Spleen (tissue), 11 donors: ENCODE measurements around the gene PIMREG. TPM values are rescaled to one million over a fixed set of nuclear protein-coding genes. Genes with fewer than 3 reads are reported as not detected.

Experiments
- DNase-seq: peaks from one replicate; pipeline ENCODE4 v3.0.0-alpha.2; 2020
- H3K27ac ChIP-seq, 8 donors: fragments of 200-600 bp; sonication (generic) in 7 of 8; 1 replicate in 4 of 8; 2 replicates in 4 of 8; pipeline versions ENCODE4 v1.5.0 to v1.8.0; 2016 to 2021; ENCODE audit warnings: inconsistent platforms in 4 of 8, mild to moderate bottlenecking in 4 of 8, moderate library complexity in 1 of 8
- H3K27me3 ChIP-seq, 7 donors: fragments of 200-600 bp; sonication (generic) in 6 of 7; replicated peaks in 1 of 7; 1 replicate in 4 of 7; 2 replicates in 3 of 7; pipeline versions ENCODE4 v1.5.0 to v1.8.0; 2016 to 2021; ENCODE audit warnings: inconsistent platforms in 3 of 7, mild to moderate bottlenecking in 1 of 7
- H3K36me3 ChIP-seq, 6 donors: fragments of 200-600 bp; sonication (generic) in 5 of 6; 1 replicate in 4 of 6; 2 replicates in 2 of 6; pipeline versions ENCODE4 v1.5.0 to v1.8.0; 2016 to 2021; ENCODE audit warnings: inconsistent platforms in 2 of 6
- H3K4me1 ChIP-seq, 6 donors: fragments of 200-600 bp; sonication (generic) in 5 of 6; 1 replicate in 3 of 6; 2 replicates in 3 of 6; pipeline versions ENCODE4 v1.5.0 to v1.8.0; 2016 to 2021; ENCODE audit warnings: inconsistent platforms in 3 of 6
- H3K4me3 ChIP-seq, 8 donors: fragments of 200-600 bp; sonication (generic) in 7 of 8; 1 replicate in 4 of 8; 2 replicates in 4 of 8; pipeline versions ENCODE4 v1.5.0 to v1.8.0; 2016 to 2021; ENCODE audit warnings: inconsistent platforms in 4 of 8, mild to moderate bottlenecking in 4 of 8, moderate library complexity in 2 of 8
- H3K9me3 ChIP-seq, 8 donors: fragments of 200-600 bp; sonication (generic) in 7 of 8; 1 replicate in 4 of 8; 2 replicates in 4 of 8; pipeline versions ENCODE4 v1.5.0 to v1.8.0; 2016 to 2021; ENCODE audit warnings: inconsistent platforms in 4 of 8
- CTCF ChIP-seq, 11 experiments: fragments of 200-600 bp in 7 of 11; fragments of 450-650 bp in 4 of 11; sonication (generic) in 4 of 11; IDR thresholded peaks in 8 of 11; conservative IDR thresholded peaks in 3 of 11; 1 replicate in 7 of 11; 2 replicates in 4 of 11; pipeline versions ENCODE4 v1.4.0 to v1.8.0; 2016 to 2021; ENCODE audit warnings: antibody characterized with exemption in 11 of 11, inconsistent platforms in 4 of 11, mild to moderate bottlenecking in 1 of 11
- POLR2A ChIP-seq, 3 donors: fragments of 450-650 bp; IDR thresholded peaks; one replicate each; pipeline ENCODE4 v1.5.1; 2017; ENCODE audit warnings: antibody characterized with exemption in 3 of 3, mild to moderate bottlenecking in 1 of 3
- POLR2AphosphoS5 ChIP-seq, 3 donors: sonication (generic); formaldehyde crosslinking; IDR thresholded peaks; one replicate each; pipeline ENCODE4 v1.5.1; 2017; ENCODE audit warnings: antibody characterized with exemption in 3 of 3
- WGBS, 5 donors: extraction: QIAGEN DNeasy Blood & Tissue Kit in 3 of 5; methylation state at CpG; one replicate each; pipeline versions ENCODE4 v1.1.5 to v1.1.7; 2013 to 2018; 5-methylcytosine and 5-hydroxymethylcytosine counted together
- intact Hi-C: fragments of 100-400 bp; cut with DNase I; formaldehyde crosslinking; loops from one replicate; pipeline ENCODE4 v1.15.0; 2023; ENCODE audit warnings: low total_unique reads
- polyA plus RNA-seq, 3 donors: library from polyadenylated mRNA; stranded (reverse); fragments of 200-250 nt; gene quantifications; one replicate each; pipeline ENCODE4 v1.2.1, GENCODE V29; 2013
- total RNA-seq, 7 donors: library from RNA; depleted of rRNA in 3 of 7; stranded (reverse); fragments of >200 nt in 3 of 7; fragmentation: NEBNext Ultra II Directional in 4 of 7; extraction: Animal tissue kit (Norgen Biotek cat#: 25700) in 4 of 7; gene quantifications; one replicate each; pipeline versions ENCODE4 v1.1.0 to v1.2.1, GENCODE V29; 2016 to 2021
- donor health status: healthy with polysubstance abuse.
- donor health status: DM: no; HTN: no; CAD: no; lungs with moderate emphysema.
- donor health status: DM: no; HTN: no; CAD: no.
- donor health status: Bipolar disorder and iron deficiency.
- donor health status: healthy.
- donor health status: DM: no; HTN: no; CAD: no.
- donor health status: DM: yes; HTN: yes; CAD: no.

Gene PIMREG
- total and polyA plus RNA-seq, 10 donors, result 1.3 to 11.6 (median 3.8) TPM

GRCh38 chr17:6460531-6461161 is 16.4 kb downstream of the PIMREG start:
- TF ChIP-seq POLR2AphosphoS5 (IDR thresholded peaks at IDR 0.05) (no peak), POLR2A (IDR thresholded peaks at IDR 0.05) (no peak), CTCF (IDR thresholded peaks at IDR 0.05 in 8 of 11, conservative IDR thresholded peaks at IDR 0.05 in 3 of 11) (no peak)
- 58 to 75% (median 65%) methylated on average over 9 of the region's 9 CpGs for WGBS, 5 donors
- peaks cover 0 to 73% (median 17%) of the 10 kb centered on the region in 6 donors for H3K36me3 ChIP-seq
- intact Hi-C loops, result no loop called here
- H3K27me3 ChIP-seq, result no peaks in the 10 kb centered on the region
- peak; percentile 19 for DNase-seq
- H3K9me3 ChIP-seq, result no peaks in the 10 kb centered on the region
- peak overlapping the region in 4 of 8 donors; percentile 14 to 46 (median 35) for H3K27ac ChIP-seq
- H3K4me3 ChIP-seq, result no peak overlapping the region
- H3K4me1 ChIP-seq, result peaks cover 3 to 87% (median 36%) of the 10 kb centered on the region in 6 donors

- Histone ChIP-seq H3K27me3 (no peaks in the 10 kb centered on the region), H3K4me1 (peaks cover 3 to 81% (median 33%) of the 10 kb centered on the region in 6 donors), H3K9me3 (no peaks in the 10 kb centered on the region), H3K36me3 (peaks cover 0 to 79% (median 17%) of the 10 kb centered on the region in 6 donors), H3K27ac (peak overlapping the region in 4 of 8 donors; percentile 14 to 46 (median 35)), H3K4me3 (no peak overlapping the region)
- intact Hi-C loops, result no loop called here
- peak; percentile 60 for DNase-seq
- peak in 2 of 3 donors; percentile 42 to 60 for TF ChIP-seq POLR2AphosphoS5 (IDR thresholded peaks at IDR 0.05)
- TF ChIP-seq POLR2A (IDR thresholded peaks at IDR 0.05), result no peak
- TF ChIP-seq CTCF (IDR thresholded peaks at IDR 0.05 in 8 of 11, conservative IDR thresholded peaks at IDR 0.05 in 3 of 11), result no peak
- 76 to 96% (median 90%) methylated on average over 2 to 14 of the region's 14 CpGs for WGBS, 5 donors
These were observed 17.0 kb downstream of the PIMREG start for GRCh38 chr17:6461246-6461645.

- TF ChIP-seq POLR2A (IDR thresholded peaks at IDR 0.05), result no peak
- TF ChIP-seq POLR2AphosphoS5 (IDR thresholded peaks at IDR 0.05), result no peak
- TF ChIP-seq CTCF (IDR thresholded peaks at IDR 0.05 in 8 of 11, conservative IDR thresholded peaks at IDR 0.05 in 3 of 11), result no peak
- peaks cover 3 to 74% (median 27%) of the 10 kb centered on the region in 6 donors for H3K4me1 ChIP-seq
- DNase-seq, result peak; percentile 24
- H3K4me3 ChIP-seq, result no peak overlapping the region
- H3K27ac ChIP-seq, result peak overlapping the region in 5 of 8 donors; percentile 20 to 53 (median 40)
- WGBS, 5 donors, result 66 to 75% (median 72%) methylated on average over 10 of the region's 10 CpGs
- H3K27me3 ChIP-seq, result no peaks in the 10 kb centered on the region
- peaks cover 0 to 85% (median 17%) of the 10 kb centered on the region in 6 donors for H3K36me3 ChIP-seq
- intact Hi-C loops, result no loop called here
- no peaks in the 10 kb centered on the region for H3K9me3 ChIP-seq
These were observed 17.7 kb downstream of the PIMREG start for GRCh38 chr17:6461792-6462524.

- 69 to 90% (median 83%) methylated on average over 2 of the region's 2 CpGs for WGBS, 5 donors
- TF ChIP-seq CTCF (IDR thresholded peaks at IDR 0.05 in 8 of 11, conservative IDR thresholded peaks at IDR 0.05 in 3 of 11) (no peak), POLR2AphosphoS5 (IDR thresholded peaks at IDR 0.05) (no peak), POLR2A (IDR thresholded peaks at IDR 0.05) (no peak)
- no peaks in the 10 kb centered on the region for H3K9me3 ChIP-seq
- peaks cover 0 to 87% (median 17%) of the 10 kb centered on the region in 6 donors for H3K36me3 ChIP-seq
- no peak overlapping the region for H3K4me3 ChIP-seq
- DNase-seq, result peak; percentile 34
- no peaks in the 10 kb centered on the region for H3K27me3 ChIP-seq
- peak overlapping the region in 4 of 8 donors; percentile 1 to 53 (median 9) for H3K27ac ChIP-seq
- H3K4me1 ChIP-seq, result peaks cover under 1 to 67% (median 21%) of the 10 kb centered on the region in 6 donors
- intact Hi-C loops, result no loop called here
These were observed 18.4 kb downstream of the PIMREG start for GRCh38 chr17:6462692-6463091.
